Measurements from ENCODE around the gene CDC23.

DNA sequence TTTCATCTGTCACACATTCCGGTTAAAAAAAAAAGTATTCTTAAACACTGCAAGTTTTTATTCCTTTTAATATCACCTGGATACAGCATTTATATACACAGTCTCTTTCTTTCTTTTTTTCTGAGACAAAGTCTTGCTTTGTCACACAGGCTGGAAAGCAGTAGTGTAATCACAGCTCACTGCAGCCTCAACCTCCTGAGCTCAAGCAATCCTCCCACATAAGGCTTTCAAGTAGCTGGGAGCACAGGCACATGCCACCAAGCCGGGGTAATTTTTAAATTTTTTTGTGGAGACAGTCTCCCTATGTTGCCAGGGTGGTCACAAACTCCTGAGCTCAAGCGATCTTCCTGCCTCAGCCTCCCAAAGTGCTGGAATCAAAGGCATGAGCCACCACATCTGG, 20.3 kb downstream of the CDC23 start:
- TF ChIP-seq, protein P1, sequence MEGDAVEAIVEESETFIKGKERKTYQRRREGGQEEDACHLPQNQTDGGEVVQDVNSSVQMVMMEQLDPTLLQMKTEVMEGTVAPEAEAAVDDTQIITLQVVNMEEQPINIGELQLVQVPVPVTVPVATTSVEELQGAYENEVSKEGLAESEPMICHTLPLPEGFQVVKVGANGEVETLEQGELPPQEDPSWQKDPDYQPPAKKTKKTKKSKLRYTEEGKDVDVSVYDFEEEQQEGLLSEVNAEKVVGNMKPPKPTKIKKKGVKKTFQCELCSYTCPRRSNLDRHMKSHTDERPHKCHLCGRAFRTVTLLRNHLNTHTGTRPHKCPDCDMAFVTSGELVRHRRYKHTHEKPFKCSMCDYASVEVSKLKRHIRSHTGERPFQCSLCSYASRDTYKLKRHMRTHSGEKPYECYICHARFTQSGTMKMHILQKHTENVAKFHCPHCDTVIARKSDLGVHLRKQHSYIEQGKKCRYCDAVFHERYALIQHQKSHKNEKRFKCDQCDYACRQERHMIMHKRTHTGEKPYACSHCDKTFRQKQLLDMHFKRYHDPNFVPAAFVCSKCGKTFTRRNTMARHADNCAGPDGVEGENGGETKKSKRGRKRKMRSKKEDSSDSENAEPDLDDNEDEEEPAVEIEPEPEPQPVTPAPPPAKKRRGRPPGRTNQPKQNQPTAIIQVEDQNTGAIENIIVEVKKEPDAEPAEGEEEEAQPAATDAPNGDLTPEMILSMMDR (IDR thresholded peaks at IDR 0.05), result no peak
- no peak for TF ChIP-seq POLR2AphosphoS5 (IDR thresholded peaks at IDR 0.05)
- TF ChIP-seq POLR2A (IDR thresholded peaks at IDR 0.05), result no peak
